Sigmoid colon (tissue), 7 donors: ENCODE results near the gene TTLL11. TPM values are rescaled to one million over a fixed set of nuclear protein-coding genes. Genes with fewer than 3 reads are reported as not detected.

Source experiments
- DNase-seq: peaks from one replicate; pipeline ENCODE4 v3.0.0-alpha.2; 2019
- H3K27ac ChIP-seq, 4 donors: fragments of 200-600 bp; sonication (generic); one replicate each; pipeline ENCODE4 v1.5.1; 2016 to 2019; ENCODE audit warnings: mild to moderate bottlenecking in 1 of 4
- H3K27me3 ChIP-seq, 3 donors: fragments of 200-600 bp; sonication (generic); one replicate each; pipeline ENCODE4 v1.5.1; 2019; ENCODE audit warnings: mild to moderate bottlenecking in 1 of 3
- H3K36me3 ChIP-seq, 4 donors: fragments of 200-600 bp; sonication (generic); one replicate each; pipeline ENCODE4 v1.5.1; 2016 to 2019
- H3K4me1 ChIP-seq, 4 donors: fragments of 200-600 bp; sonication (generic); one replicate each; pipeline ENCODE4 v1.5.1; 2017 to 2019
- H3K4me3 ChIP-seq, 4 donors: fragments of 200-600 bp; sonication (generic); one replicate each; pipeline ENCODE4 v1.5.1; 2017 to 2019; ENCODE audit warnings: mild to moderate bottlenecking in 2 of 4, moderate library complexity in 1 of 4
- H3K9me3 ChIP-seq, 4 donors: fragments of 200-600 bp in 3 of 4; sonication (generic) in 3 of 4; one replicate each; pipeline versions ENCODE4 v1.5.1 to v1.6.1; 2013 to 2019
- EP300 ChIP-seq, 4 donors: sonication (generic); formaldehyde crosslinking; IDR thresholded peaks; one replicate each; pipeline ENCODE4 v1.6.1; 2017; ENCODE audit warnings: antibody characterized with exemption in 4 of 4
- POLR2A ChIP-seq, 2 donors: fragments of 450-650 bp; IDR thresholded peaks; one replicate each; pipeline ENCODE4 v1.6.1; 2016; ENCODE audit warnings: antibody characterized with exemption in 2 of 2, mild to moderate bottlenecking in 2 of 2, moderate library complexity in 2 of 2
- POLR2AphosphoS5 ChIP-seq, 4 donors: sonication (generic); formaldehyde crosslinking; IDR thresholded peaks; one replicate each; pipeline ENCODE4 v1.6.1; 2017; ENCODE audit warnings: antibody characterized with exemption in 4 of 4
- WGBS, 2 donors: extraction: QIAGEN DNeasy Blood & Tissue Kit; methylation state at CpG; one replicate each; pipeline ENCODE4 v1.1.7; 2013; 5-methylcytosine and 5-hydroxymethylcytosine counted together
- intact Hi-C: fragments of 100-400 bp; cut with DNase I; formaldehyde crosslinking; loops from one replicate; pipeline ENCODE4 v1.15.1; 2023
- polyA plus RNA-seq, 3 donors: library from polyadenylated mRNA; stranded (reverse); fragments of 200-250 nt; gene quantifications; one replicate each; pipeline ENCODE4 v1.2.3, GENCODE V29; 2013
- total RNA-seq, 4 donors: library from RNA; depleted of rRNA; stranded (reverse); fragments of >200 nt; gene quantifications; one replicate each; pipeline ENCODE4 v1.1.0, GENCODE V29; 2016
- TF ChIP-seq, protein P1 (sequence below), 4 experiments: fragments of 450-650 bp in 3 of 4; fragments of 200-600 bp in 1 of 4; IDR thresholded peaks; one replicate each; pipeline ENCODE4 v1.5.1; 2016 to 2019; ENCODE audit warnings: antibody characterized with exemption in 4 of 4, mild to moderate bottlenecking in 3 of 4, moderate library complexity in 2 of 4
- donor health status: healthy with polysubstance abuse.
- donor health status: Bipolar disorder and iron deficiency.
- donor health status: healthy.

TTLL11 gene
- total and polyA plus RNA-seq, 7 donors = 4.2 to 40.7 (median 27.6) TPM

- peak; percentile 90 for DNase-seq
Measured at GRCh38 chr9:122107291-122107805, 14.2 kb upstream of the TTLL11 start.

DNA sequence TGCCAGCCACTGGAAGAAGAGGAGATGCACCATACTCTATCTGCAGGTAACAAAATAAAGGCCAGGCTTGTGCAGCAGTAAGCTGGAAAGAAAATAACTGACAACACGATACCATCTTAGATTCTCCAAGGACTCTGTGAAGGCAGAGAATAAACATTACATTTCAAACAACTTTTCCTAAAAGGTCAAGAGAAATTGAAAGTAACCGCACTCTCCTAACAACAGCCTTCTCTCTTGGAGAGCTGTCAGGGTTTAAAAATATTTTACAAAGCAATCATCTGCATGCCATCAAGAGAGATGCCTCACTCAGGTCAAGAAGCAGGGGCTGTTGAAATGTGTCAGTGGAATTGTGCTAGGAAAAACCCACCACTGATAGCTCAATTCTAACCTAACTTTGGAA lies 13.5 kb upstream of the TTLL11 start:
- no peak for DNase-seq
- intact Hi-C loops = no loop called here
- Histone ChIP-seq H3K27me3 (no peaks in the 10 kb centered on the region), H3K4me3 (no peak overlapping the region), H3K4me1 (peaks cover 0 to 25% (median 23%) of the 10 kb centered on the region in 4 donors), H3K36me3 (no peaks in the 10 kb centered on the region), H3K27ac (peak overlapping the region; percentile 71 to 84 (median 79)), H3K9me3 (no peaks in the 10 kb centered on the region)
- WGBS, 2 donors = 42 to 76% methylated on average over 2 of the region's 2 CpGs
- TF ChIP-seq, protein P1, sequence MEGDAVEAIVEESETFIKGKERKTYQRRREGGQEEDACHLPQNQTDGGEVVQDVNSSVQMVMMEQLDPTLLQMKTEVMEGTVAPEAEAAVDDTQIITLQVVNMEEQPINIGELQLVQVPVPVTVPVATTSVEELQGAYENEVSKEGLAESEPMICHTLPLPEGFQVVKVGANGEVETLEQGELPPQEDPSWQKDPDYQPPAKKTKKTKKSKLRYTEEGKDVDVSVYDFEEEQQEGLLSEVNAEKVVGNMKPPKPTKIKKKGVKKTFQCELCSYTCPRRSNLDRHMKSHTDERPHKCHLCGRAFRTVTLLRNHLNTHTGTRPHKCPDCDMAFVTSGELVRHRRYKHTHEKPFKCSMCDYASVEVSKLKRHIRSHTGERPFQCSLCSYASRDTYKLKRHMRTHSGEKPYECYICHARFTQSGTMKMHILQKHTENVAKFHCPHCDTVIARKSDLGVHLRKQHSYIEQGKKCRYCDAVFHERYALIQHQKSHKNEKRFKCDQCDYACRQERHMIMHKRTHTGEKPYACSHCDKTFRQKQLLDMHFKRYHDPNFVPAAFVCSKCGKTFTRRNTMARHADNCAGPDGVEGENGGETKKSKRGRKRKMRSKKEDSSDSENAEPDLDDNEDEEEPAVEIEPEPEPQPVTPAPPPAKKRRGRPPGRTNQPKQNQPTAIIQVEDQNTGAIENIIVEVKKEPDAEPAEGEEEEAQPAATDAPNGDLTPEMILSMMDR (IDR thresholded peaks at IDR 0.05) = no peak
- TF ChIP-seq EP300 (IDR thresholded peaks at IDR 0.05) (no peak), POLR2A (IDR thresholded peaks at IDR 0.05) (no peak), POLR2AphosphoS5 (IDR thresholded peaks at IDR 0.05) (no peak)

More at GRCh38 chr9:122107291-122107805, 14.2 kb upstream of the TTLL11 start:
- H3K9me3 ChIP-seq = no peaks in the 10 kb centered on the region
- no peaks in the 10 kb centered on the region for H3K36me3 ChIP-seq
- intact Hi-C loops = no loop called here
- H3K27ac ChIP-seq = peak overlapping the region; percentile 71 to 84 (median 79)
- H3K27me3 ChIP-seq = no peaks in the 10 kb centered on the region
- H3K4me3 ChIP-seq = no peak overlapping the region
- 74% methylated on average over 7 of the region's 7 CpGs for WGBS, 2 donors
- TF ChIP-seq EP300 (IDR thresholded peaks at IDR 0.05) (no peak), POLR2AphosphoS5 (IDR thresholded peaks at IDR 0.05) (peak in 2 of 4 donors; percentile 32 to 47)
- H3K4me1 ChIP-seq = peaks cover 0 to 25% (median 23%) of the 10 kb centered on the region in 4 donors

GRCh38 chr9:122103985-122104384 lies 10.9 kb upstream of the TTLL11 start:
- H3K27ac ChIP-seq = no peak overlapping the region

DNA sequence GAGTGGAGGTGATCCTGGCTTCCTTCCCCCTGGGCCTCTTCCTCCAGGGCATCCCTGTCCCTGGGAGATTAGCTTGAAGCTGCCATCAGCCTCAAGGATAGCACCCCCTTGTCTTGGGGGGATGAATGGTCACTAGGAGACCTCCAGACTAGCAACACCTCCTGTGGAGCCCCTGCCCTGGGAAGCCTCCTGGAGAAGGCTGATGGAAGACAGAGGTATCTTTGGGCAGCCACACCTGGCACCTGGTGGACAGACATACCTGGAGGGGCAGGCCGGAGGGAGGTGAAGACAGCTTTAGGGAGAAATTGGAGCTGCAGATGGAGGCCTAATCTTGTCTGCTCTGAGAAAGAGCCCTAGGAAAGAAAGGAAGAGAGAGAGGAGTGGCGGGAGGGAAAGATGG lies 9.0 kb upstream of the TTLL11 start:
- intact Hi-C loops = no loop called here
- WGBS, 2 donors = 89 to 94% methylated on average over 2 of the region's 2 CpGs
- Histone ChIP-seq H3K27ac (no peak overlapping the region), H3K4me3 (no peak overlapping the region), H3K27me3 (no peaks in the 10 kb centered on the region), H3K9me3 (no peaks in the 10 kb centered on the region), H3K36me3 (no peaks in the 10 kb centered on the region), H3K4me1 (peaks cover 0 to 16% (median 15%) of the 10 kb centered on the region in 4 donors)
- TF ChIP-seq EP300 (IDR thresholded peaks at IDR 0.05) (no peak), POLR2A (IDR thresholded peaks at IDR 0.05) (no peak), POLR2AphosphoS5 (IDR thresholded peaks at IDR 0.05) (no peak)
- TF ChIP-seq, protein P1 (IDR thresholded peaks at IDR 0.05) = no peak
- DNase-seq = peak; percentile 20

More at GRCh38 chr9:122103985-122104384, 10.9 kb upstream of the TTLL11 start:
- no peak for DNase-seq
- intact Hi-C loops = no loop called here
- H3K9me3 ChIP-seq = no peaks in the 10 kb centered on the region
- TF ChIP-seq EP300 (IDR thresholded peaks at IDR 0.05) (no peak), POLR2AphosphoS5 (IDR thresholded peaks at IDR 0.05) (no peak), POLR2A (IDR thresholded peaks at IDR 0.05) (no peak)
- TF ChIP-seq, protein P1 (IDR thresholded peaks at IDR 0.05) = no peak
- 94 to 97% methylated on average over 1 of the region's 1 CpG for WGBS, 2 donors
- no peak overlapping the region for H3K4me3 ChIP-seq
- peaks cover 0 to 29% (median 27%) of the 10 kb centered on the region in 4 donors for H3K4me1 ChIP-seq
- H3K36me3 ChIP-seq = no peaks in the 10 kb centered on the region
- no peaks in the 10 kb centered on the region for H3K27me3 ChIP-seq

DNA sequence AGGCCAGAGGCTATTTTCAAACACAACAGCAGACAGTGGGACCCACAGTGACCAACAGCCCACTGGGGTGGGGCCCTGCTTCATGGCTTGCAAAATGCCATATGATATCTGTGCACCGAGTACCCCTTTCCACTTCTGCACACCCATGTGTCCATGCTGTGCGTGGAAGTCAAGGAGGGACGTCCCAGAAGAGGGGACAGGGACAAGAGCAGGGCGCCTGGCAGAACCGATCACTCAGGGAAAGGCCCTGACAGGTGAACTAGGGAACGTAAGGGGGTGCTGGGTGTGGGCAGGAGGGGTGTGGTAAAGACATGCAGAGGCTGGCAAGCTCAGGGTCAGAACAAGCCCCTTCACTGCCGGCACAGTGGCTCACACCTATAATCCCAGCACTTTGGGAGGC lies 7.6 kb upstream of the TTLL11 start:
- 91 to 94% methylated on average over 7 of the region's 7 CpGs for WGBS, 2 donors
- H3K36me3 ChIP-seq = no peaks in the 10 kb centered on the region
- peaks cover 0 to 4% (median 4%) of the 10 kb centered on the region in 4 donors for H3K4me1 ChIP-seq
- H3K4me3 ChIP-seq = no peak overlapping the region
- no peaks in the 10 kb centered on the region for H3K27me3 ChIP-seq
- intact Hi-C loops = no loop called here
- no peak overlapping the region for H3K27ac ChIP-seq
- TF ChIP-seq EP300 (IDR thresholded peaks at IDR 0.05) (no peak), POLR2A (IDR thresholded peaks at IDR 0.05) (no peak)
- TF ChIP-seq, protein P1 (IDR thresholded peaks at IDR 0.05) = no peak
- no peaks in the 10 kb centered on the region for H3K9me3 ChIP-seq
- DNase-seq = peak; percentile 62
